LNCaP clone FGC (cell line): Measurements from ENCODE around the gene ETV4.

Experiments
- DNase-seq: peaks from one replicate; pipeline ENCODE4 v3.0.0-alpha.2; 2011; ENCODE audit warnings: low read depth
- H3K4me3 ChIP-seq: 2 replicates; pipeline ENCODE4 v1.5.1; 2011; ENCODE audit warnings: mild to moderate bottlenecking, low read depth, low read length, control low read depth
- CTCF ChIP-seq: IDR thresholded peaks from 2 replicates; pipeline ENCODE4 v1.5.1; 2012; ENCODE audit warnings: mild to moderate bottlenecking; ENCODE audit not compliant: control insufficient read depth, insufficient read depth; ENCODE audit errors: extremely low read depth

ETV4 gene

GRCh38 chr17:43587647-43588046, 41.5 kb upstream of the ETV4 start:
- no peak for DNase-seq
- TF ChIP-seq CTCF = no peak

GRCh38 chr17:43584666-43585102, 38.5 kb upstream of the ETV4 start:
- no peak for DNase-seq
- TF ChIP-seq CTCF = no peak
- H3K4me3 ChIP-seq = no peak overlapping the region

More at GRCh38 chr17:43587647-43588046, 41.5 kb upstream of the ETV4 start:
- no peak overlapping the region for H3K4me3 ChIP-seq

- TF ChIP-seq CTCF = no peak
Observed at GRCh38 chr17:43583332-43583731, 37.2 kb upstream of the ETV4 start.

GRCh38 chr17:43581613-43582012, 35.5 kb upstream of the ETV4 start:
- TF ChIP-seq CTCF = no peak
- DNase-seq = no peak
- H3K4me3 ChIP-seq = no peak overlapping the region

More at GRCh38 chr17:43583332-43583731, 37.2 kb upstream of the ETV4 start:
- no peak for DNase-seq
- H3K4me3 ChIP-seq = no peak overlapping the region

GRCh38 chr17:43581130-43581529, 35.0 kb upstream of the ETV4 start:
- DNase-seq = no peak
- no peak overlapping the region for H3K4me3 ChIP-seq
- no peak for TF ChIP-seq CTCF

GRCh38 chr17:43579566-43580140, 33.5 kb upstream of the ETV4 start:
- no peak for DNase-seq
- TF ChIP-seq CTCF = no peak
- H3K4me3 ChIP-seq = no peak overlapping the region
